Activated CD4-positive, CD25-positive, alpha-beta regulatory T cell treated with anti-CD3 and anti-CD28 coated beads, Interleukin-2, amount 50 U/mL, for 16 hours (primary cell): ENCODE measurements around the gene IRF5.
"Not testable (repeated sequence)": the region's sequence is repeated elsewhere in the genome, so short reads cannot be mapped to it uniquely, and the experiment has no call there.

Source experiments
- DNase-seq: peaks from one replicate; pipeline ENCODE4 v3.0.0-alpha.2; 2020; ENCODE audit warnings: low read depth, low spot score

The IRF5 gene

GRCh38 chr7:128961030-128961659 lies 23.4 kb downstream of the IRF5 start:
- no peak for DNase-seq

GRCh38 chr7:128962899-128963298 lies 25.2 kb downstream of the IRF5 start:
- no peak for DNase-seq

- no peak for DNase-seq
Observed at GRCh38 chr7:128963327-128963757, 25.6 kb downstream of the IRF5 start.

GRCh38 chr7:128968624-128969023 lies 30.9 kb downstream of the IRF5 start:
- no peak for DNase-seq

GRCh38 chr7:128974241-128974934 lies 36.7 kb downstream of the IRF5 start:
- DNase-seq, result no peak

- DNase-seq, result no peak
Observed at GRCh38 chr7:128982105-128982504, 44.4 kb downstream of the IRF5 start.

GRCh38 chr7:128985660-128986059 lies 47.9 kb downstream of the IRF5 start:
- DNase-seq, result no peak

- no peak for DNase-seq
Observed at GRCh38 chr7:128986609-128987008, 48.9 kb downstream of the IRF5 start.

- DNase-seq, result no peak
Observed at GRCh38 chr7:128988372-128988771, 50.6 kb downstream of the IRF5 start.

- no peak for DNase-seq
Observed at GRCh38 chr7:128989961-128990360, 52.2 kb downstream of the IRF5 start.

GRCh38 chr7:128993419-128993818 lies 55.7 kb downstream of the IRF5 start:
- DNase-seq, result no peak

- not testable (repeated sequence) for DNase-seq
Observed at GRCh38 chr7:128994560-128994959, 56.8 kb downstream of the IRF5 start.

- DNase-seq, result no peak
Observed at GRCh38 chr7:128997181-128997580, 59.5 kb downstream of the IRF5 start.
